Esophagus squamous epithelium (tissue), 4 donors: Measurements from ENCODE around the gene PCDH9.

ENCODE experiments used
- CTCF ChIP-seq, 6 experiments: fragments of 450-650 bp in 4 of 6; fragments of 200-600 bp in 2 of 6; sonication (generic) in 2 of 6; IDR thresholded peaks; one replicate each; pipeline ENCODE4 v1.5.1; 2016 to 2019; ENCODE audit warnings: antibody characterized with exemption in 6 of 6, mild to moderate bottlenecking in 4 of 6, moderate library complexity in 4 of 6
- POLR2A ChIP-seq, 4 donors: fragments of 450-650 bp; IDR thresholded peaks; one replicate each; pipeline ENCODE4 v1.6.1; 2017; ENCODE audit warnings: antibody characterized with exemption in 4 of 4, mild to moderate bottlenecking in 4 of 4, moderate library complexity in 3 of 4

GRCh38 chr13:66262330-66262729, 967.8 kb downstream of the PCDH9 start:
- TF ChIP-seq CTCF (IDR thresholded peaks at IDR 0.05), result no peak
- no peak for TF ChIP-seq POLR2A (IDR thresholded peaks at IDR 0.05)
